Tibial nerve (tissue), 4 donors: ENCODE measurements around the gene VAMP7. TPM values are rescaled to one million over a fixed set of nuclear protein-coding genes. Genes with fewer than 3 reads are reported as not detected.

Experiments
- DNase-seq, 2 donors: peaks; one replicate each; pipeline ENCODE4 v3.0.0-alpha.2; 2019; ENCODE audit warnings: low spot score in 2 of 2
- H3K27ac ChIP-seq, 4 donors: fragments of 200-600 bp; sonication (generic) in 3 of 4; one replicate each; pipeline ENCODE4 v1.5.1; 2017 to 2019; ENCODE audit warnings: mild to moderate bottlenecking in 1 of 4
- H3K27me3 ChIP-seq, 2 donors: fragments of 200-600 bp; sonication (generic) in 1 of 2; one replicate each; pipeline versions ENCODE4 v1.5.1 to v1.6.0; 2017 to 2019
- H3K36me3 ChIP-seq, 3 donors: fragments of 200-600 bp; sonication (generic); one replicate each; pipeline ENCODE4 v1.5.1; 2018 to 2019
- H3K4me1 ChIP-seq, 4 donors: fragments of 200-600 bp; sonication (generic) in 3 of 4; one replicate each; pipeline ENCODE4 v1.5.1; 2017 to 2019
- H3K4me3 ChIP-seq, 4 donors: fragments of 200-600 bp; sonication (generic) in 3 of 4; one replicate each; pipeline ENCODE4 v1.5.1; 2017 to 2019; ENCODE audit warnings: mild to moderate bottlenecking in 1 of 4, moderate library complexity in 1 of 4
- H3K9me3 ChIP-seq, 4 donors: fragments of 200-600 bp; sonication (generic) in 3 of 4; one replicate each; pipeline ENCODE4 v1.5.1; 2017 to 2019
- EP300 ChIP-seq, 2 donors: sonication (generic); formaldehyde crosslinking; IDR thresholded peaks; one replicate each; pipeline ENCODE4 v1.6.1; 2017; ENCODE audit warnings: antibody characterized with exemption in 2 of 2, mild to moderate bottlenecking in 1 of 2
- POLR2A ChIP-seq, 2 donors: fragments of 450-650 bp; IDR thresholded peaks; one replicate each; pipeline ENCODE4 v1.6.1; 2017; ENCODE audit warnings: antibody characterized with exemption in 2 of 2, mild to moderate bottlenecking in 2 of 2, moderate library complexity in 2 of 2
- WGBS, 2 donors: methylation state at CpG; one replicate each; pipeline ENCODE4 v1.1.5; 2018; 5-methylcytosine and 5-hydroxymethylcytosine counted together
- total RNA-seq, 4 donors: library from RNA; depleted of rRNA; stranded (reverse); fragments of >200 nt; gene quantifications; one replicate each; pipeline ENCODE4 v1.1.0, GENCODE V29; 2016
- TF ChIP-seq, protein P1 (sequence below), 5 experiments: fragments of 200-600 bp in 3 of 5; fragments of 450-650 bp in 2 of 5; sonication (generic) in 3 of 5; IDR thresholded peaks; one replicate each; pipeline ENCODE4 v1.5.1; 2016 to 2019; ENCODE audit warnings: antibody characterized with exemption in 5 of 5, mild to moderate bottlenecking in 3 of 5, moderate library complexity in 2 of 5

Gene VAMP7
- total RNA-seq, 4 donors from 2014 or later, result 24.9 to 32.1 (median 25.5) TPM

- no peak for TF ChIP-seq POLR2A (IDR thresholded peaks at IDR 0.05)
- TF ChIP-seq EP300 (IDR thresholded peaks at IDR 0.05), result no peak
- TF ChIP-seq, protein P1, sequence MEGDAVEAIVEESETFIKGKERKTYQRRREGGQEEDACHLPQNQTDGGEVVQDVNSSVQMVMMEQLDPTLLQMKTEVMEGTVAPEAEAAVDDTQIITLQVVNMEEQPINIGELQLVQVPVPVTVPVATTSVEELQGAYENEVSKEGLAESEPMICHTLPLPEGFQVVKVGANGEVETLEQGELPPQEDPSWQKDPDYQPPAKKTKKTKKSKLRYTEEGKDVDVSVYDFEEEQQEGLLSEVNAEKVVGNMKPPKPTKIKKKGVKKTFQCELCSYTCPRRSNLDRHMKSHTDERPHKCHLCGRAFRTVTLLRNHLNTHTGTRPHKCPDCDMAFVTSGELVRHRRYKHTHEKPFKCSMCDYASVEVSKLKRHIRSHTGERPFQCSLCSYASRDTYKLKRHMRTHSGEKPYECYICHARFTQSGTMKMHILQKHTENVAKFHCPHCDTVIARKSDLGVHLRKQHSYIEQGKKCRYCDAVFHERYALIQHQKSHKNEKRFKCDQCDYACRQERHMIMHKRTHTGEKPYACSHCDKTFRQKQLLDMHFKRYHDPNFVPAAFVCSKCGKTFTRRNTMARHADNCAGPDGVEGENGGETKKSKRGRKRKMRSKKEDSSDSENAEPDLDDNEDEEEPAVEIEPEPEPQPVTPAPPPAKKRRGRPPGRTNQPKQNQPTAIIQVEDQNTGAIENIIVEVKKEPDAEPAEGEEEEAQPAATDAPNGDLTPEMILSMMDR (IDR thresholded peaks at IDR 0.05), result no peak
- 42 to 56% methylated on average over 31 of the region's 31 CpGs for WGBS, 2 donors
- Histone ChIP-seq H3K27me3 (peaks cover 0 to 20% of the 10 kb centered on the region in 2 donors), H3K36me3 (no peaks in the 10 kb centered on the region), H3K4me3 (peak overlapping the region in 2 of 4 donors; percentile 15 to 19), H3K9me3 (no peaks in the 10 kb centered on the region), H3K4me1 (no peaks in the 10 kb centered on the region), H3K27ac (no peak overlapping the region)
- DNase-seq, result no peak
Measured at GRCh38 chrX:155874571-155875244, 6.4 kb upstream of the VAMP7 start.

- H3K4me3 ChIP-seq, result no peak overlapping the region
- H3K4me1 ChIP-seq, result no peaks in the 10 kb centered on the region
- no peaks in the 10 kb centered on the region for H3K9me3 ChIP-seq
- WGBS, 2 donors, result 41 to 48% methylated on average over 3 of the region's 3 CpGs
- peaks cover 0 to 20% of the 10 kb centered on the region in 2 donors for H3K27me3 ChIP-seq
- TF ChIP-seq POLR2A (IDR thresholded peaks at IDR 0.05), result no peak
- no peak for TF ChIP-seq EP300 (IDR thresholded peaks at IDR 0.05)
- H3K36me3 ChIP-seq, result no peaks in the 10 kb centered on the region
- no peak overlapping the region for H3K27ac ChIP-seq
- DNase-seq, result no peak
Measured at GRCh38 chrX:155876704-155877103, 4.4 kb upstream of the VAMP7 start.

- WGBS, 2 donors, result 15 to 19% methylated on average over 1 of the region's 1 CpG
- Histone ChIP-seq H3K4me1 (peaks cover 0 to 3% (median 0%) of the 10 kb centered on the region in 4 donors), H3K4me3 (no peak overlapping the region), H3K27me3 (peaks cover 0 to 20% of the 10 kb centered on the region in 2 donors), H3K9me3 (no peaks in the 10 kb centered on the region), H3K27ac (no peak overlapping the region), H3K36me3 (no peaks in the 10 kb centered on the region)
- TF ChIP-seq, protein P1 (IDR thresholded peaks at IDR 0.05), result no peak
- TF ChIP-seq EP300 (IDR thresholded peaks at IDR 0.05) (no peak), POLR2A (IDR thresholded peaks at IDR 0.05) (no peak)
- DNase-seq, result no peak
Measured at GRCh38 chrX:155877288-155877687, 3.9 kb upstream of the VAMP7 start.

- peaks cover 0 to 19% (median 0%) of the 10 kb centered on the region in 4 donors for H3K4me1 ChIP-seq
- H3K9me3 ChIP-seq, result no peaks in the 10 kb centered on the region
- 33 to 39% methylated on average over 13 of the region's 13 CpGs for WGBS, 2 donors
- H3K36me3 ChIP-seq, result no peaks in the 10 kb centered on the region
- DNase-seq, result no peak
- H3K27ac ChIP-seq, result peak overlapping the region in 3 of 4 donors; percentile 72 to 85 (median 84)
- H3K27me3 ChIP-seq, result no peaks in the 10 kb centered on the region
- peak overlapping the region; percentile 53 to 70 (median 62) for H3K4me3 ChIP-seq
- TF ChIP-seq EP300 (IDR thresholded peaks at IDR 0.05) (no peak), POLR2A (IDR thresholded peaks at IDR 0.05) (no peak)
- TF ChIP-seq, protein P1 (IDR thresholded peaks at IDR 0.05), result no peak
Measured at GRCh38 chrX:155880586-155881157, 473 bp upstream of the VAMP7 start.

GRCh38 chrX:155886409-155886808 lies 5.3 kb downstream of the VAMP7 start:
- Histone ChIP-seq H3K36me3 (peaks cover 0 to 14% (median 0%) of the 10 kb centered on the region in 3 donors), H3K9me3 (no peaks in the 10 kb centered on the region), H3K4me1 (peaks cover 0 to 27% (median 0%) of the 10 kb centered on the region in 4 donors), H3K4me3 (no peak overlapping the region), H3K27me3 (no peaks in the 10 kb centered on the region), H3K27ac (no peak overlapping the region)
- TF ChIP-seq EP300 (IDR thresholded peaks at IDR 0.05), result no peak
- TF ChIP-seq, protein P1 (IDR thresholded peaks at IDR 0.05), result no peak
- TF ChIP-seq POLR2A (IDR thresholded peaks at IDR 0.05), result no peak
- DNase-seq, result no peak
- WGBS, 2 donors, result 80 to 81% methylated on average over 2 of the region's 2 CpGs
